SK-N-SH treated with all-trans-retinoic acid at 6 μM for 48 hours (cell line): ENCODE data around the gene ATXN7.

Experiments
- ARNTL ChIP-seq: fragments of 450-650 bp; formaldehyde crosslinking; IDR thresholded peaks from 2 replicates; pipeline ENCODE4 v1.5.0; 2020; ENCODE audit warnings: low read depth, mild to moderate bottlenecking, moderate library complexity, borderline replicate concordance
- BACH2 ChIP-seq: fragments of 250-450 bp; sonication (Bioruptor Pico); IDR thresholded peaks from 2 replicates; pipeline ENCODE4 v1.9.0; 2021; ENCODE audit warnings: mild to moderate bottlenecking, borderline replicate concordance
- ISL1 ChIP-seq: fragments of 250-450 bp; sonication (Bioruptor Pico); IDR thresholded peaks from 2 replicates; pipeline ENCODE4 v2.1.2; 2022; ENCODE audit warnings: mild to moderate bottlenecking, moderate library complexity
- PPARA ChIP-seq: fragments of 250-450 bp; sonication (Bioruptor Pico); IDR thresholded peaks from 2 replicates; pipeline ENCODE4 v1.5.0; 2020; ENCODE audit warnings: mild to moderate bottlenecking, borderline replicate concordance
- RARB ChIP-seq: fragments of 250-450 bp; sonication (Bioruptor Pico); IDR thresholded peaks from 2 replicates; pipeline ENCODE4 v1.8.0; 2021; ENCODE audit warnings: mild to moderate bottlenecking, moderate library complexity
- SNAI2 ChIP-seq: fragments of 250-450 bp; sonication (Bioruptor Pico); IDR thresholded peaks from 2 replicates; pipeline ENCODE4 v1.5.0; 2020; ENCODE audit warnings: mild to moderate bottlenecking, moderate library complexity
- TOX ChIP-seq: fragments of 250-450 bp; sonication (Bioruptor Pico); IDR thresholded peaks from 2 replicates; pipeline ENCODE4 v1.8.0; 2021; ENCODE audit warnings: mild to moderate bottlenecking, moderate library complexity, borderline replicate concordance
- ZC3H10 ChIP-seq: fragments of 250-450 bp; sonication (Bioruptor Pico); IDR thresholded peaks from 2 replicates; pipeline ENCODE4 v1.5.1; 2021; ENCODE audit warnings: mild to moderate bottlenecking, moderate library complexity
- TF ChIP-seq, protein P1 (sequence below): fragments of 250-450 bp; sonication (Bioruptor Pico); IDR thresholded peaks from 2 replicates; pipeline ENCODE4 v1.5.1; 2021; ENCODE audit warnings: mild to moderate bottlenecking, moderate library complexity
- TF ChIP-seq, protein P2 (sequence below): fragments of 250-450 bp; sonication (Bioruptor Pico); IDR thresholded peaks from 2 replicates; pipeline ENCODE4 v1.5.1; 2020; ENCODE audit warnings: low read depth, mild to moderate bottlenecking, moderate library complexity
- TF ChIP-seq, protein P3 (sequence below): fragments of 250-450 bp; sonication (Bioruptor Pico); IDR thresholded peaks from 2 replicates; pipeline ENCODE4 v1.8.0; 2020; ENCODE audit warnings: mild to moderate bottlenecking, moderate library complexity, borderline replicate concordance

DNA sequence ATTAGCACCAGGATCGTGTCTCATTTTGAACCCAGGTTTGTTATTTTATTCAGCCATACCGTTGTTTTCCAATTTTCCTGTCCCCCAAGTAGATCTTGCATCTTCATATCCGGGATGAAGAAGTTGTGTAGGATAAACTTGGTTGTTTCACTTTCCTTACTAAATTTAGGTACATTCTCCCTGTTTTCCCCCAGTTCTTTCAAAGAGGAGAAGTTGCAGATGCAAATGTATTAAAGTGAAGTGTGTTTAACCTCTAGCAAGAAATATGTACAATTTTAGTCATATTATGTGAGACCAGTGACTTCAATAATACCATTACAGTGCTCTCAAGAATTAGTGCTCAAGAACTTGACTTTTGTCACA lies 1.3 kb downstream of the ATXN7 start:
- TF ChIP-seq BACH2, result no peak
- TF ChIP-seq, protein P1, sequence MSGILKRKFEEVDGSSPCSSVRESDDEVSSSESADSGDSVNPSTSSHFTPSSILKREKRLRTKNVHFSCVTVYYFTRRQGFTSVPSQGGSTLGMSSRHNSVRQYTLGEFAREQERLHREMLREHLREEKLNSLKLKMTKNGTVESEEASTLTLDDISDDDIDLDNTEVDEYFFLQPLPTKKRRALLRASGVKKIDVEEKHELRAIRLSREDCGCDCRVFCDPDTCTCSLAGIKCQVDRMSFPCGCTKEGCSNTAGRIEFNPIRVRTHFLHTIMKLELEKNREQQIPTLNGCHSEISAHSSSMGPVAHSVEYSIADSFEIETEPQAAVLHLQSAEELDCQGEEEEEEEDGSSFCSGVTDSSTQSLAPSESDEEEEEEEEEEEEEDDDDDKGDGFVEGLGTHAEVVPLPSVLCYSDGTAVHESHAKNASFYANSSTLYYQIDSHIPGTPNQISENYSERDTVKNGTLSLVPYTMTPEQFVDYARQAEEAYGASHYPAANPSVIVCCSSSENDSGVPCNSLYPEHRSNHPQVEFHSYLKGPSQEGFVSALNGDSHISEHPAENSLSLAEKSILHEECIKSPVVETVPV (CRISPR knock-in tag), result no peak
- TF ChIP-seq ARNTL (CRISPR knock-in tag), result no peak
- TF ChIP-seq, protein P2, sequence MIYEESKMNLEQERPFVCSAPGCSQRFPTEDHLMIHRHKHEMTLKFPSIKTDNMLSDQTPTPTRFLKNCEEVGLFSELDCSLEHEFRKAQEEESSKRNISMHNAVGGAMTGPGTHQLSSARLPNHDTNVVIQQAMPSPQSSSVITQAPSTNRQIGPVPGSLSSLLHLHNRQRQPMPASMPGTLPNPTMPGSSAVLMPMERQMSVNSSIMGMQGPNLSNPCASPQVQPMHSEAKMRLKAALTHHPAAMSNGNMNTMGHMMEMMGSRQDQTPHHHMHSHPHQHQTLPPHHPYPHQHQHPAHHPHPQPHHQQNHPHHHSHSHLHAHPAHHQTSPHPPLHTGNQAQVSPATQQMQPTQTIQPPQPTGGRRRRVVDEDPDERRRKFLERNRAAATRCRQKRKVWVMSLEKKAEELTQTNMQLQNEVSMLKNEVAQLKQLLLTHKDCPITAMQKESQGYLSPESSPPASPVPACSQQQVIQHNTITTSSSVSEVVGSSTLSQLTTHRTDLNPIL, result no peak
- TF ChIP-seq PPARA (CRISPR knock-in tag), result no peak
- no peak for TF ChIP-seq ZC3H10 (CRISPR knock-in tag)
- no peak for TF ChIP-seq ISL1 (CRISPR knock-in tag)
- TF ChIP-seq, protein P3, sequence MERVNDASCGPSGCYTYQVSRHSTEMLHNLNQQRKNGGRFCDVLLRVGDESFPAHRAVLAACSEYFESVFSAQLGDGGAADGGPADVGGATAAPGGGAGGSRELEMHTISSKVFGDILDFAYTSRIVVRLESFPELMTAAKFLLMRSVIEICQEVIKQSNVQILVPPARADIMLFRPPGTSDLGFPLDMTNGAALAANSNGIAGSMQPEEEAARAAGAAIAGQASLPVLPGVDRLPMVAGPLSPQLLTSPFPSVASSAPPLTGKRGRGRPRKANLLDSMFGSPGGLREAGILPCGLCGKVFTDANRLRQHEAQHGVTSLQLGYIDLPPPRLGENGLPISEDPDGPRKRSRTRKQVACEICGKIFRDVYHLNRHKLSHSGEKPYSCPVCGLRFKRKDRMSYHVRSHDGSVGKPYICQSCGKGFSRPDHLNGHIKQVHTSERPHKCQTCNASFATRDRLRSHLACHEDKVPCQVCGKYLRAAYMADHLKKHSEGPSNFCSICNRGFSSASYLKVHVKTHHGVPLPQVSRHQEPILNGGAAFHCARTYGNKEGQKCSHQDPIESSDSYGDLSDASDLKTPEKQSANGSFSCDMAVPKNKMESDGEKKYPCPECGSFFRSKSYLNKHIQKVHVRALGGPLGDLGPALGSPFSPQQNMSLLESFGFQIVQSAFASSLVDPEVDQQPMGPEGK, result no peak
- TF ChIP-seq RARB (CRISPR knock-in tag), result no peak
- no peak for TF ChIP-seq SNAI2 (CRISPR knock-in tag)
- TF ChIP-seq TOX, result no peak
